ENCODE measurements around the gene GDAP1L1. TPM values are rescaled to one million over a fixed set of nuclear protein-coding genes. Genes with fewer than 3 reads are reported as not detected.

GDAP1L1 gene
- total RNA-seq, 6 experiments from 2014 or later, result not detected

DNA sequence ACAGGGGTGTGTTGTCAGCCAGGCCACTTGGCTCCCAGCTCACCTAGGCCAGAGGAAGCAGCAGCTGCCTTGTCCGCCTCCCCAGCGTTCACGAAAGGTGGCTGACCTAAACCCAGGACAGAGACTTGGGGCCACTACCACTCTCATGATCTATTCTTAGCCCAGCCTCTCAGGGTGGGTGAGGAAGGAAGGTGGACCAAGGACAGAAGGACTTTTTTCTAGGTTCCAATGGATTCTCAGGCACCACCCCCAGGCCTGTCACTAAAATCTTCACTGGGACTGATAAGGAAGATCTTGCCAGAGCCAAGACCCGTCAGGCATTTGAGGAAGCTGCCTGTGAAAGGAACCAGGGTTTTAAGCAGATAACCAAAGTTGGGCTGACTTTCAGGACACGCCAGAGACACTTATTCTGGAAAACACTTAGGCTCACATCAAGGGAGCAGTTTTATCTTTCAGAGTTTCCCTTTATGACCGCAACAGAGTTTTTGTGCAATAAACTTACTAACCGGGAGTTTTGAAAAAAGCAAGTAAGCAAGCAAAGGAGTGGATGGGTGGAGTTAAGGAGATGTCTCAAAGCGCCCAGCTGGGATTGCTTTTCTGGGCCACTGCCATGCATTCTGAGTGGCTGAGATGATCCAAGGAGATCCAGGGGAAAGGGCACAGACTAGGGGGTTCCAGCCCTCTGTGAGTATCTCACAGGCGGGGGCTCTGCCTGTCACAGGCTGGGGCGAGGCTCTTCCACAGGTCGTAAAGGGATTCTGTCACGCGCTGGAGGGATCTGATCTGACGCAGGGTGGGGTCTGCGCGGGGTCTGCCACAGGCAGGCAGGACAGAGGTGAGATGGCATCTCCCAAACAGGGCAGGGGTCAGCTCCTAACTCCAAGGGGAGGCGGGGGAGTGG is 62.9 kb downstream of the GDAP1L1 start:
- intact Hi-C loops (cut with DNase I), result loop anchor here (5.0 to 10.0 kb wide), 2 partner anchors 85 to 93 kb away; no protein-coding TSS in a partner anchor
- TF ChIP-seq, protein P1, sequence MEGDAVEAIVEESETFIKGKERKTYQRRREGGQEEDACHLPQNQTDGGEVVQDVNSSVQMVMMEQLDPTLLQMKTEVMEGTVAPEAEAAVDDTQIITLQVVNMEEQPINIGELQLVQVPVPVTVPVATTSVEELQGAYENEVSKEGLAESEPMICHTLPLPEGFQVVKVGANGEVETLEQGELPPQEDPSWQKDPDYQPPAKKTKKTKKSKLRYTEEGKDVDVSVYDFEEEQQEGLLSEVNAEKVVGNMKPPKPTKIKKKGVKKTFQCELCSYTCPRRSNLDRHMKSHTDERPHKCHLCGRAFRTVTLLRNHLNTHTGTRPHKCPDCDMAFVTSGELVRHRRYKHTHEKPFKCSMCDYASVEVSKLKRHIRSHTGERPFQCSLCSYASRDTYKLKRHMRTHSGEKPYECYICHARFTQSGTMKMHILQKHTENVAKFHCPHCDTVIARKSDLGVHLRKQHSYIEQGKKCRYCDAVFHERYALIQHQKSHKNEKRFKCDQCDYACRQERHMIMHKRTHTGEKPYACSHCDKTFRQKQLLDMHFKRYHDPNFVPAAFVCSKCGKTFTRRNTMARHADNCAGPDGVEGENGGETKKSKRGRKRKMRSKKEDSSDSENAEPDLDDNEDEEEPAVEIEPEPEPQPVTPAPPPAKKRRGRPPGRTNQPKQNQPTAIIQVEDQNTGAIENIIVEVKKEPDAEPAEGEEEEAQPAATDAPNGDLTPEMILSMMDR (IDR thresholded peaks at IDR 0.05), result no peak
- TF ChIP-seq POLR2A (IDR thresholded peaks at IDR 0.05), result no peak

DNA sequence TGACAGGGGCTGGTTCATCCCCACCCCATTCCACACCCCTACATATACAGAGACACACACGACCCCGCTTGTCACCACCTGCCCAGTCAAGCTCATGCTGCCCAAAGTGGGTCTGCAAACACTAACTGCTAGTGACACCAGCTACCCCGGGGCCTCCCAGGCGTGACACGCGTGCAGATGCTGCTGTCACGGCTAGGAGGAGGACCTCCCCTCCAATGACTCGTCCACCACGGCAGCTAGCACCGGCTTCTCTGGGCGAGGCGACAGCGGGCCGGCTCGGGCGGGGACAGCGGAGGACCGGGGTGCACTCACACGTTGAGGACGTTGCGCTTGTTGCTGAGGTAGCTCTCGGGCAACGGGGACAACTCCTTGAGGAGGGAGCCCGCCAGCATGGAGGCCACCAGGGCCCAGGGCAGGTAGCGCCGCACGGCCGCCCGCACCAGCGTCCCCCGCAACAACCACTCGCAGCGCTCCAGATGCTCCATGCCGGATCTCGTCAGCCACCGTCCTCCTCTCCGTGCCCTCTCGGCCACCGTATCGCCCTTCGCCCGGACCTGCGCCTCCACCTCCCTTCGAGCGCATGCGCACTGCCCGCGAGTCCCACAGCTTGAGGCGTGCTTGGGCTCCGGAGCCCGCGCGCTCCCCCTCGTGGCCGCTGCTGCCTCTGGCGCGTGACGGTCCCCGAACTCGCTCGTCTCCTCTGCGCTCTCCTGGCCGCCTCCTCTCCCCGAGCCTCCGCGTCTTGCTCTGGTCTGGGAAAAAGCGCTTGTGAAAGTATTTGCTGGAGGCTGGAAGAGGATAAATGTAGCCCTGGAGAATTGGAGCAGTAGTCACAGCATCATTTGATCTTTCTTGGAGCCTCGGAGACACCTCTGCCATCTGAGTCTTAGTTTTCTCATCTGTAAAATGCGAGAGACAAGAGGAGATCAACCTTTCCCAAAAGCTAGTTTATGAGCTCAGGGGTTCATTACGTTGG is 63.8 kb downstream of the GDAP1L1 start, which contains the start of gene FITM2:
TSS of gene FITM2 (minus strand) at position 539 of the 976 bp plus-strand sequence. CDS start at position 485, 54 bp downstream.
- Histone ChIP-seq H3K4me1 (peaks cover 0 to 9% (median 0%) of the 10 kb centered on the region in 4 donors), H3K9me3 (no peaks in the 10 kb centered on the region), H3K27ac (peak within 1 kb of the TSS; percentile 36 to 62 (median 55)), H3K36me3 (no peaks in the 10 kb centered on the region), H3K27me3 (no peaks in the 10 kb centered on the region), H3K4me3 (peak within 1 kb of the TSS; percentile 98)
- DNase-seq (peak; percentile 99), ATAC-seq (peak; percentile 98 to 99 (median 98))
- peak; percentile 43 for TF ChIP-seq POLR2A (IDR thresholded peaks at IDR 0.05)
- TF ChIP-seq, protein P1 (IDR thresholded peaks at IDR 0.05), result peak; percentile 96 to 97 (median 97)
- 3% methylated on average over 24 of the region's 70 CpGs for WGBS (ENCODE audit: insufficient coverage, low coverage, low lambda C conversion rate, missing lambda C conversion rate)
- intact Hi-C loops (cut with DNase I), result loop anchor here in 1 of 2 donors (5.0 kb wide), 1 partner anchor 94 kb away; no protein-coding TSS in a partner anchor

More for the DNA sequence above, 62.9 kb downstream of the GDAP1L1 start:
- Histone ChIP-seq H3K9me3 (no peaks in the 10 kb centered on the region), H3K36me3 (no peaks in the 10 kb centered on the region), H3K27ac (peak overlapping the region; percentile 36 to 62 (median 55)), H3K4me1 (peaks cover 0 to 9% (median 0%) of the 10 kb centered on the region in 4 donors), H3K27me3 (no peaks in the 10 kb centered on the region), H3K4me3 (peak overlapping the region; percentile 98)
- ATAC-seq (peak; percentile 1 to 7 (median 4)), DNase-seq (no peak)
- WGBS (ENCODE audit: insufficient coverage, low coverage, low lambda C conversion rate, missing lambda C conversion rate), result 15% methylated on average over 15 of the region's 17 CpGs

DNA sequence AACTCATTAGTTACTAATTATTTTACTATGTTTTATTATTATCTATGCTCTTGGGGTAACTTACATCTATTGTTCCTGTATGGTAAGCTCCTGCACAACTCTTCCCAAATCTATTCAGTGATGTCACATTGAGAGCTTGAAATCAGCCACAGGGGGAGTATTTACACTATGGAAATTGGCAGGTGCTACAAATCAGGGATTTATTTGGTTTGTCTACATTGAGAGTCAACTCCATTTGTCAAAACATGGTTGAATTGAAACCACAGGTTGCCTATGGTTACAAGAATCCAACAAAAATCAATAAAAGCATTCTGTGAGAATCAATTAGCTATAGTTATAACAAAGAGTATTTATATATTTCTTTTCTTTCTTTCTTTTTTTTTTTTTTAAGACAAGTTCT is 67.8 kb downstream of the GDAP1L1 start:
- TF ChIP-seq POLR2A (IDR thresholded peaks at IDR 0.05), result no peak
- intact Hi-C loops (cut with DNase I), result loop anchor here in 1 of 2 donors (5.0 kb wide), 1 partner anchor 98 kb away; no protein-coding TSS in a partner anchor
- ATAC-seq (no peak), DNase-seq (no peak)
- Histone ChIP-seq H3K36me3 (no peaks in the 10 kb centered on the region), H3K9me3 (no peaks in the 10 kb centered on the region), H3K27me3 (no peaks in the 10 kb centered on the region), H3K27ac (no peak overlapping the region), H3K4me3 (no peak overlapping the region), H3K4me1 (peaks cover 0 to 6% (median 0%) of the 10 kb centered on the region in 4 donors)

DNA sequence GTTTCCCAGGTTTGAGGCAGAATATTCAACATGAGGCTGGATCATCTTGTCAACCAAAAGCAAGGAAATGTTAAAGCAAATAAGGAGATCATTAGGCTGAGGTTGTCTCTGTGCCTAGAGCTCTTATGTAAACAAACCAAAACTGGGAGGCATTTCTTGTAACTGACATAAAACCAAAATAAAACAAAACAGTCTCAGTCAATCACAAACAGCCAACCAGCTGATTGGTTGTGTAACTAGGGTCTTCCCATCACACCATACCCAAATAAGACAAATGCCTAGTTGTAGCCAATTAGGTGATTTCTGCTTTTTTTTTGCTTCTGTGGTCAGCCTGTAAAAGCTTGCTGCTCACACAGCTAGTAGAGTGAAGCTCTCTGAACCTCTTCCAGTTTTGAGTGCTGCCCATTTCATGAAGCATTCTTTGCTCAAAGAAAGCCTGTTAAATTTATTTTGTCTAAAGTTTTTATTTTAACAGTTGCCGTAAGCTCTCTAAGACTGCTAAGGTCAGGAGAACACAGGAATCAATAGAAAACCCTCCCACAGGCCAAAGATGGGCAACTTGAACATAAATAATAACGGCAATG is 72.8 kb downstream of the GDAP1L1 start:
- H3K36me3 ChIP-seq, result no peaks in the 10 kb centered on the region
- no peaks in the 10 kb centered on the region for H3K9me3 ChIP-seq
- WGBS (ENCODE audit: insufficient coverage, low coverage, low lambda C conversion rate, missing lambda C conversion rate), result 72% methylated on average over 2 of the region's 2 CpGs
- H3K4me3 ChIP-seq, result no peak overlapping the region
- ATAC-seq (peak in 1 of 4 donors; percentile 65), DNase-seq (no peak)
- H3K27ac ChIP-seq, result no peak overlapping the region
- intact Hi-C loops (cut with DNase I), result no loop called here
- TF ChIP-seq, protein P1 (IDR thresholded peaks at IDR 0.05), result no peak
- TF ChIP-seq POLR2A (IDR thresholded peaks at IDR 0.05), result no peak
- no peaks in the 10 kb centered on the region for H3K27me3 ChIP-seq
- no peaks in the 10 kb centered on the region for H3K4me1 ChIP-seq

Measured in right lobe of liver (tissue), 6 donors.